ENCODE results near the gene RPL6.

RPL6 gene

GRCh38 chr12:112431965-112432364 lies 22.6 kb upstream of the RPL6 start:
- Histone ChIP-seq H3K4me3 (replicated peaks; ENCODE audit: low read depth, low read length) (no peak overlapping the region), H3K27me3 (replicated peaks; ENCODE audit: control insufficient read depth, insufficient read depth, low read length) (no peaks in the 10 kb centered on the region), H3K36me3 (ENCODE audit: control insufficient read depth, insufficient read depth, low read length) (no peaks in the 10 kb centered on the region; the same call in none of the 2 replicates)
- DNase-seq (ENCODE audit: extremely low read depth, insufficient read length), result no peak
- TF ChIP-seq CTCF (IDR thresholded peaks at IDR 0.05; ENCODE audit: insufficient read depth, low read length, poor library complexity, severe bottlenecking), result no peak

GRCh38 chr12:112430929-112431328 lies 21.5 kb upstream of the RPL6 start:
- no peak for TF ChIP-seq CTCF (IDR thresholded peaks at IDR 0.05; ENCODE audit: insufficient read depth, low read length, poor library complexity, severe bottlenecking)
- Histone ChIP-seq H3K4me3 (replicated peaks; ENCODE audit: low read depth, low read length) (no peak overlapping the region), H3K36me3 (ENCODE audit: control insufficient read depth, insufficient read depth, low read length) (no peaks in the 10 kb centered on the region; the same call in none of the 2 replicates), H3K27me3 (replicated peaks; ENCODE audit: control insufficient read depth, insufficient read depth, low read length) (no peaks in the 10 kb centered on the region)
- no peak for DNase-seq (ENCODE audit: extremely low read depth, insufficient read length)

GRCh38 chr12:112427760-112428159 lies 18.4 kb upstream of the RPL6 start:
- Histone ChIP-seq H3K36me3 (ENCODE audit: control insufficient read depth, insufficient read depth, low read length) (no peaks in the 10 kb centered on the region; the same call in none of the 2 replicates), H3K4me3 (replicated peaks; ENCODE audit: low read depth, low read length) (no peak overlapping the region), H3K27me3 (replicated peaks; ENCODE audit: control insufficient read depth, insufficient read depth, low read length) (no peaks in the 10 kb centered on the region)
- no peak for TF ChIP-seq CTCF (IDR thresholded peaks at IDR 0.05; ENCODE audit: insufficient read depth, low read length, poor library complexity, severe bottlenecking)
- DNase-seq (ENCODE audit: extremely low read depth, insufficient read length), result no peak

- no peak for DNase-seq (ENCODE audit: extremely low read depth, insufficient read length)
- Histone ChIP-seq H3K4me3 (replicated peaks; ENCODE audit: low read depth, low read length) (no peak overlapping the region), H3K36me3 (ENCODE audit: control insufficient read depth, insufficient read depth, low read length) (no peaks in the 10 kb centered on the region), H3K27me3 (replicated peaks; ENCODE audit: control insufficient read depth, insufficient read depth, low read length) (no peaks in the 10 kb centered on the region)
- no peak for TF ChIP-seq CTCF (IDR thresholded peaks at IDR 0.05; ENCODE audit: insufficient read depth, low read length, poor library complexity, severe bottlenecking)
These were observed 16.4 kb upstream of the RPL6 start for GRCh38 chr12:112425582-112426382.

- no peak overlapping the region for H3K4me3 ChIP-seq (replicated peaks; ENCODE audit: low read depth, low read length)
- H3K27me3 ChIP-seq (replicated peaks; ENCODE audit: control insufficient read depth, insufficient read depth, low read length), result no peaks in the 10 kb centered on the region
- TF ChIP-seq CTCF (IDR thresholded peaks at IDR 0.05; ENCODE audit: insufficient read depth, low read length, poor library complexity, severe bottlenecking), result no peak
- no peak for DNase-seq (ENCODE audit: extremely low read depth, insufficient read length)
- no peaks in the 10 kb centered on the region for H3K36me3 ChIP-seq (ENCODE audit: control insufficient read depth, insufficient read depth, low read length)
These were observed 14.7 kb upstream of the RPL6 start for GRCh38 chr12:112424126-112424525.
